SH-SY5Y (cell line): ENCODE results near the gene ZNF106.

Source experiments
- GATA2 ChIP-seq: IDR thresholded peaks from 2 replicates; pipeline ENCODE4 v1.6.1; 2011; ENCODE audit warnings: mild to moderate bottlenecking, low read depth, low read length
- GATA3 ChIP-seq: IDR thresholded peaks from 2 replicates; pipeline ENCODE4 v1.6.1; 2011; ENCODE audit warnings: low read depth, mild to moderate bottlenecking, low read length, moderate library complexity

ZNF106 gene

DNA sequence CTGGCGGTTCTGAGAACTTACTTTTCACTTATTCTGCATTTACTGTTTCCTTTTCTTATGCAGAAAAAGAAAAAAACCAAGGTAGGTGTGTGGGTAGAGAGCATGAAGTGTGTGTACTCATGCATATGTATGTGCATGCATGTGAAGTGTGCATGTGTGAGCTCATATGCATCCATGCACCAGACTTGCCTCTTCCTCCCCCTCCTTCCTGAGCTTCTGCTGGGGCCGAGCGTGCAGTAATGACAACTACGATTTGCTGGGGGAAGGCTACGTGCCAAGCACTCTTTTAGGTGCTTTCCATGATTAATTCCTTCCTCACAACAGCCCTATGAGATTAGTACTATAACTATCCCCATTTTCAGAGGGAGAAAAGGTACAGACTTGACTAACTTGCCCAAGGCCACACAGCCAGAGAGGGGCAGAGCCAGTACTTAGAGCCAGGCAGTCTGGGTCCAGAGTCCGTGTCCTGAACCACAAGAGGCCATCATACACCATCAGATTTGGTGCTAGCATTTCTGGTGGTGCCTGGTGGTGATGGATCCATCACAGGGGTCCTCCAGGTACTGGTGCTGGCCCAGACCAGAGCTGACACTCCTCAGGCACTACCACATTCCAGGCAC is 85.0 kb downstream of the ZNF106 start:
- TF ChIP-seq GATA2: no peak
- no peak for TF ChIP-seq GATA3

DNA sequence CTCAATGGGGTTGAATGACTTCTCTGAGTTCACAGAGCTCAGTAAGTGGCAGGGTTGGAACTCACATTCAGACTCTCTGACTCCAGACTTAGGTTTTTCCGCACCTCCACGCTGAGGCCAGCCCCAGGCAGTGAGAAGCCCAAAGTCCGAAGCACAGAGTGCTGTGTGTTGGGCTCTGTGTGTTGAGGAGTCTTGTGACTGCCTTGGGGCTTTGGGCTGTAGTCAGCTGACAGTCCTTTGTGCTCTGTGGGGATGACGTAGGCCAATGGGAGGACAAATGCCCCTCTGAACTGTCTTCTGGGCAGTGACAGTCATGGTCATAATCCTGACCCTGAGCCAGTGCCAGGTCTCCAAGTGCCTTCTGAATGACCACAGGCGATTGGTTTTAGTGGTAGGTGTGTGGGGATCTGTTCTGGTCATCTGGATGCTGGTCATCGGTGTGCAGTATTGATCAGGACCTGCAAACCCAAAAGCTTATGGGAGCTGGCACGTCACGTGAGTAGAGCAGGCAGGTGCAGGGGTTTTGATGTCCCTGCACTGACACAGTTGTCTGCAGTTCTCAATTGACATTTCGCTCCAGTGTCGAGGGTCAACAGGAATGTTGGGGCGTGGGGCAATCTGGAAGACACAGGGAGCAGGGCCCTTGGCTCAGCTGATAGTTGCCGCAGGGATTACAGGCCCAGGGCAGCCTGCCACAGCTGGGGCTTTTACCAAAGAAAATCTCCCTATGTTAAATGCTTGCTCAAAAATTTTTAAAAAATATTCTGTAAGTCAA is 86.3 kb downstream of the ZNF106 start:
- TF ChIP-seq GATA2: no peak

DNA sequence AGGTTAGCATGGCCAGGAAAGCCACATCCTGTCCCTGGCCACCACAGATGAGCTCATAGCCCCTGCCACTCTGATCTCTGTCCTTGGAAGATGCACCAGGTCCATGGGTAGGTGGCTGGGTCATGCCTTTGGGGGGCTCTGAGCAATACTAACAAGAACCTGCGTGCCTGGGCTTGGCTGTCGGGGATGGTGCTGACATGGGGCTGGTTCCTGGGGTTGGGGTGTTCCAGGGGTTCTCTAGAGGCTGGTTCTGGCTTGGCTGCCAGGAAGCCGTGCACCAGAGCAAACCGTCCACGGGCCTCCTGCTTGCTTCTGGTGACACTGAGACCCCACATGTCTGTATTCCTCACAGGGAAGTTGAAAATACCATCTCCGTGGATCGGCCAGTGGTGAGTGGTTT is 87.6 kb downstream of the ZNF106 start:
- TF ChIP-seq GATA3 (no peak), GATA2 (no peak)

DNA sequence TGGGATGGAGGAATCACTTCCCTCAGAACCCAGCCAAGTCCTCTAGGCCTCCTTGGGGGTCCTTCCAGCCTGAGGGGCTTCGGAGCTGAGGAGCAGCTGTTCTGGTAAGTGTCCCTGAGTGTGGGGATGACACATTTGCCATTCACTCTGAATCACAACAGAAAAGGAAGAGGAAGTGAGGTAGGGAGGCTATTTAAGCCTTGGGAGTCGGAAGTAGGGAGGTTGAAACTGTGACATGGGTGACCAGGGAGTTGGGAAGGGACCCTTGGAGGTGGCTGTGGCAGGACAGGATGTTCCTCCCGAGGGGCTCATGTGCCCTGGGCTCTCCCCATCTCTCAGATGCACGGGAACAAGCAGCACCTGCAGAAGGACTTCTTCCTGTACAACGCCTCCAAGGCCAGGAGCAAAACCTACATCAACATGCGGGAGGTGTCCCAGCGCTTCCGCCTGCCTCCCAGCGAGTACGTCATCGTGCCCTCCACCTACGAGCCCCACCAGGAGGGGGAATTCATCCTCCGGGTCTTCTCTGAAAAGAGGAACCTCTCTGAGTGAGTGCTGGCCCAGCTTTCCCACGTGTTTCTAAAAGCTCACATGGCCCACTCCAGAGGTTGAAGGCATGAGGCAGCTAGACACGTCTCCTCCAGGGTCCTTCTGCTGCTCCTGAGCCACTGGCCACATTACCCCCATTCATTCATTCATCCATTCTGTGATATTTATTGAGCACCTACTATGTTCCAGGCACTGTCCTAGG is 88.3 kb downstream of the ZNF106 start:
- no peak for TF ChIP-seq GATA3
- no peak for TF ChIP-seq GATA2

DNA sequence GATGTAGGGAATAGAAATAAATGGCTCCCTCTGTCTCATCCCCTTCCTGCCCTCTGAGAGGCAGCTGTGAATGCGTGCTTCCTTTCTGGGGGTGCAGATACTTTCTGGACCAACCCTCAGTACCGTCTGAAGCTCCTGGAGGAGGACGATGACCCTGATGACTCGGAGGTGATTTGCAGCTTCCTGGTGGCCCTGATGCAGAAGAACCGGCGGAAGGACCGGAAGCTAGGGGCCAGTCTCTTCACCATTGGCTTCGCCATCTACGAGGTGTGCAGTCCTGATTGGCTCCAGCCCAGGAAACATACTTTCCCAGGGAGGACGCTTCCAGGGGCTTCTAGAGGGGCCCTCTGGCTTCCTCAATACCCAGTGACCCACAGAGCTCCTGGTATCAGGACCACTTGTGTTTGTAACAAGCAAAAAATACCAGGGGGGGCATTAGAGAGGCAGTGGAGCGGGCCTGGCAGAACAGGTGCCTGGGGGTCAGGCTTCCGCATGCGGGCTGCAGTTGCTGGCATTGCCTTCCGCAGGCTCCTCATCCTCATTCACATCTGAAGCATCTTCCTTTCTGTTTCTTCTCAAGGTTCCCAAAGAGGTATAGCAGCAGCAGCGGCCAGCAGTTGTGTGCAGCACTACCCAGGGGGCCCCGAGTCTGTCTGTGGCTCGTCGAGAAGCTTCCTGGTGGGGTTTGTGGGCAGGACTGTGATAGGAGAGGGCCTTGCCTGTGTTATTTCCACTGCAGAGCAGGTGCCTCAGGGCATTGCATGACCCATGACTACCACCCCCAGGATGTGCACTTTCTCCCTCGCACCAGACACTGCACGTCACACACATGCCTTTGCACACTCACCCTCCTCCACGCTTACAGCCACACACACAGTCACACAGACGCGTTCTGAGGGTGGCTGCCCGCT is 89.1 kb downstream of the ZNF106 start:
- TF ChIP-seq GATA3: no peak
- no peak for TF ChIP-seq GATA2

DNA sequence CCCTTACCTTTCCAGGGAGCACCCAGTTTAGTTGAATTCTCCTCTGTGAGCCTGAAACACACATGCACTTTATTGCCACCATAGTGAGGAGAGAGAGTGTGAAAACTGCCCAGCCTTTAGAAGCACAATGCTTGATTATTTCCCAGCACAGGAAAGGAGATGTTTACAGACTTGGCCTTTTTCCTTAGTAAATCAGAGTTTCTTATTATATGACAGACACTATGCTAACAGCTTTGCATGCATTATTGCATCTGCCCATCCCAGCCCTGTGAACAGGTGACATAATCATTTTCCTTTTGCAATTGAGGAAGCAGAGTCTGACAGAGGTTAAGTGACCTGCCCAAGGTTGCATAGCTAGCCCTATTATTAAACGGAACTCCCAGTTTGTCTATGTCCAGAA is 95.1 kb downstream of the ZNF106 start:
- TF ChIP-seq GATA3 (no peak), GATA2 (no peak)

DNA sequence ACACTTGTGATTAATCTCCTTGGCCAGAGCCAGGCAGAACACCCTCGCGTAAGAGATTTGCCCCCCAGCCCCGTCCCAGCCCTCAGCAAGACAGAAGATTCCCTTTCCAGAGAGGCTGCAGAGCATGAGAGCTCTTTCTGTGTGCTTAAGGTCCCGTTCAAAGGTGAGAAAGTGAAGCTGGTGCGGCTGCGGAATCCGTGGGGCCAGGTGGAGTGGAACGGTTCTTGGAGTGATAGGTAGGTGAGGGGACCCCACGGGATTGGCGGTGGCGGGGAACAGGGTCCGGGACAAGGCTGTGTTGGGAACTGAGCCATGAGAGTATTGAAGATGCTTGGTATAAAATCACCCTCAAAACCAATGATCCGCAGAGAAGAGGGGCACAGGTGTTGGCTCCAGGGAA is 96.8 kb downstream of the ZNF106 start:
- TF ChIP-seq GATA2: no peak
- no peak for TF ChIP-seq GATA3

DNA sequence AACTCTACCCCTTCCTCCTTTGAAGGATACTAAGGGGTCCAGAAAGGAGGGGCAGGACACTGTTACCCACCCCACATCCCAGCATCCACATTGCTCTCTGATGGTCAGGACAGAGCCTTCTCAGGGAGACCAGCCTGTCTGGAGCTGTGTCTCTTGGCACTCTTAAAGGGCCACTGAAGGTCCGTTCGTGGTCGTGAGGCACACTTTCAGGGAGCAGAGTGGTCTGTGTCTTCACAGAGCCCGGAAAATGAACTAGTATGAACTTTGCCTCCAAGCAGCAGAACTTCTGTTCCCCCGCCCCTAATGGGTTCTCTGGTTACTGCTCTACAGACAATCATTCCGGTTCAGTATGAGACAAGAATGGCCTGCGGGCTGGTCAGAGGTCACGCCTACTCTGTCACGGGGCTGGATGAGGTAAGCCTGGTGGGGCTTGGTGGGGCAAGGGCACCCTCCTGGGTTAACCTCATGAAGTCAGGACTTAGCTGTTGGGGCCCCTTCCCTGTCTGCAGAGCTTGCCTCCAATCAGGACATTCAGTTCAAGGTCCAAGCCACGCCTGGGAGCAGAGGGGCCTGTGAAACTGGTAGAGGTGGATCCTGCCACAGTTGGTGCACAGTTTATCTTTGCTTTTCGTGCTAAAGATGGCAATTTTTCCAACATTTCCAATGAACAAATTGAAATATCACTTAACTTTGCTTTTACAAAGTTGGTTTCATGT is 98.5 kb downstream of the ZNF106 start:
- TF ChIP-seq GATA3 (no peak), GATA2 (no peak)

DNA sequence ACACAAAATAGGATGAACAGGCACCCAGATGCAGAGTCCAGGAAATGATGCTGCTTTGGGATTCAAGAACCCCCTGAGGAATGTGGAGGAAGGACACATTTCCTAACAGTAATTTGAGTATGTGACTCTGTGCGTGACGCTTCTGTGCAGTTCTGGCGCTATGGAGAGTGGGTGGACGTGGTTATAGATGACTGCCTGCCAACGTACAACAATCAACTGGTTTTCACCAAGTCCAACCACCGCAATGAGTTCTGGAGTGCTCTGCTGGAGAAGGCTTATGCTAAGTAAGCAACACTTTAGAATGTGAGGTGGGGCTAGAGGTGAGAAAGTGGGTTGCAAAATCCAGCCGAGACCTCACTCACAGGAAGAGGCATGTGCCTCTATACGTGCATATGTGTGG is 103.3 kb downstream of the ZNF106 start:
- TF ChIP-seq GATA3: no peak
- TF ChIP-seq GATA2: no peak

DNA sequence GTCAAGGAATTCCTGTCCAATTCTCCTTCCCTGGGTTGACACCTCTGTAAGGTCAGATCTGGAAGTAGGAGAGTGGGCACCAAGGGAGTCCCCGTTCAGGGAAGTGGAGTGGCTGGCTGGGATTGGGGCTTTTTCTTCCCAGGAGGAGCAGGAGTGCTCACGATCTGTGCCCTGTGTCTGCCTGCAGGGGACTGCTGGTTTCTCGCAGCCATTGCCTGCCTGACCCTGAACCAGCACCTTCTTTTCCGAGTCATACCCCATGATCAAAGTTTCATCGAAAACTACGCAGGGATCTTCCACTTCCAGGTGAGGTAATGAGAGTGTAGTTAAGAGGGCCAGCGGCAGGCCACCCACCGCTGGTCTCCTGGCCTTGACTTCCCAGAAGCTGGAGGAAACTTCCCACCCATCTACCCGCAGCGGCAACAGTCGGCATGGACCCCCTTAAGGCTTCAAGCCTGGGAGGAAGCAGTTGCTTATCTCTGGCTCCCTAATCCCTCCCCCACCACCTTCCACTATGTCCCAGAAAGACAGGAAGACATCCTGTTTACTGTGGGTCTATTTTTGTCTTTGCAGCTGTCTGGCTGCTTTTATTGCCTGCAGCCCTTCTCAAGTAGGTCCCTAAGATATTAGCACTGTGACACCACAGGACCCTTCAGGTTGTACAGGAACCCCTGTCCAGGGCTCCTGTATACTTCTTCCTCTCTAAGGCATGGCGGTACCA is 104.8 kb downstream of the ZNF106 start:
- TF ChIP-seq GATA2 (no peak), GATA3 (no peak)

DNA sequence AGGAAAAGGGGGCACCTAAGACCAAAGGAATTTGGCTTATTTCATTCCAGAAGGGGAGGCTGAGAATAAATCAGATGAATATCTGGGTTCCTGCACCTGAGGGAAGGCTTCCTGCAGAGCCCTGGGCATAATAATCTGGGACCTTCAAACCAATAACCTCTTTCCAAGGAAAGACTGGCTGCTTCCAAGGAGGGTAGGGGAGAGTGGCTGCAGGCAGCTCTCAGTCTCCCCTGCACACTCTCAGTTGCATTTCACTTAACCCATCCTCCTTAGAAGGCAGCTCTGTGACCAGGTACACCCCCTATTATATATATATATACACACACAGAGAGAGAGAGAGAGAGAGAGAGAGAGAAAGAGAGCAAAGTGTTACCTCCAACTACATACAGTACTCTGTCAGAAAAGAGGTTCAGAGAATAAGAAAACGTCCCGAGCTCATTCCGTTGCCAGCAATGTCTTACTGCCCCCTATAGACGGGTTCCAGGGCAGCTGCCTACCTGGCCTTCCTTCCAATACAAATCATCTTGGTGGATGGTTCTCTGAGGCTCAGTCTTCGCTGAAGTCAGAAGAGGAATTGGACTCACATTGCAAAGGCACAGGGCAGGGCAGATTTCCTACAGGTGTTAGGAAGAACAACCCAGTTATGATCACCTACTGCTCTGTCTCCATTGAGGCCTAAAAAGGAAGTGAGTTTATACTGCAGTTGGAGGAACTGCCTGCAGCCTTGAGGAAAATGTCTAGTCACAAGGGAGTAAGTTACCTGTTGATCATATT is 105.5 kb downstream of the ZNF106 start:
- TF ChIP-seq GATA2 (no peak), GATA3 (no peak)

DNA sequence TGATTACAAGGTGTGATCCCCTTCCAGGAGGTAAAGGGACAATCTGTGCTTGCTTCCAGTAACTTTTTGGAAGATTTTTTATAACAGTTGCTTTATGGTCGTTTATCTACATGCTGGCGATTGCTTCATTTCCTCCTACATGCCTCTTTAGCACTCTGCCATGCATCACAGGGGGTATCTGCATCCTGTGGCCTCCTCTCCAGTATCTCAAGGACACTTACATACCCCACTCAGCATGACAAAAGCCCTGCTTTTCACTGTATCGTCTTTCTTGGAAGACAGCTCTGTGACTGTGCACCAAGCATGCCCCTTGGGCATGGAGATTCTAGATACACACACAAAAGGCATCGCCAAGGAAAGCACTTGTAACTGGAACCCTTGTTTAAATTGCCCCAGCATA is 106.3 kb downstream of the ZNF106 start:
- no peak for TF ChIP-seq GATA2
- TF ChIP-seq GATA3: no peak
